HG02943 (cell line): Measurements from ENCODE around the gene NPHS1.
"Not testable (repeated sequence)": the region's sequence is repeated elsewhere in the genome, so short reads cannot be mapped to it uniquely, and the experiment has no call there.

Source experiments
- ATAC-seq: cut with Tn5 transposase; IDR thresholded peaks from one replicate; pipeline ENCODE4 v1.9.1; 2021; ENCODE audit warnings: mild to moderate bottlenecking, low read depth, moderate library complexity; ENCODE audit not compliant: unreplicated experiment

NPHS1 gene

DNA sequence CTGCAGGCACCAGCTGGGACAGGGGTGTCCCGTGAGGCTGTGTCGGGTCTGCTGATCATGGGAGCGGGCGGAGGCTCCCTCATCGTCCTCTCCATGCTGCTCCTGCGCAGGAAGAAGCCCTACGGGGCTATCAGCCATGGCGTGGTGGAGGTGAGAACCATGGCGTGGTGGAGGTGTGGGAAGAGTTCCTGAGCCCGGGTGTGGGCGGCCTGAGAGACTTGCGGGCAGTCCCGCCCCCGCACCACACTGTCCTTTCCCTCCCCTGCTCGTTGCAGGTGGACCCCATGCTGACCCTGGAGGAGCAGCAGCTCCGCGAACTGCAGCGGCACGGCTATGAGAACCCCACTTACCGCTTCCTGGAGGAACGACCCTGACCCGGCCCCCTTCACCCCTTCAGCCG, 26.8 kb upstream of the NPHS1 start:
- no peak for ATAC-seq

DNA sequence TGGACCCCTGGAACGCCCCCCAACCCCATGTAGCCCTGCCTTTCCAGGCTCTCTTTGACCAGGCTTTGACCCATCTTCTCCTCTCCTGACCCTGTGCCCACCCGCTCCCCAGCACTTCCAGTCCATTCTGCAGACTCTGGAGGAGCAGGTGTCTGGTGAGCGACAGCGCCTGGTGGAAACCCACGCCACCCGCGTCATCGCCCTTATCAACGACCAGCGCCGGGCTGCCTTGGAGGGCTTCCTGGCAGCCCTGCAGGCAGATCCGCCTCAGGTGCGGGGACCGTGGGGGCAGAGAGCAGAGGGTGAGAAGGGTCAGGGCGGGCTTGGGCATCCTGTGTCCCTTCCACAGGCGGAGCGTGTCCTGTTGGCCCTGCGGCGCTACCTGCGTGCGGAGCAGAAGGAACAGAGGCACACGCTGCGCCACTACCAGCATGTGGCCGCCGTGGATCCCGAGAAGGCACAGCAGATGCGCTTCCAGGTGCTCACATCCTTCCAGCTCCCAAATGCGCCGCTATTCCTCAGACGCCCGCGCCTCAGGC, 22.2 kb upstream of the NPHS1 start:
- ATAC-seq: no peak

DNA sequence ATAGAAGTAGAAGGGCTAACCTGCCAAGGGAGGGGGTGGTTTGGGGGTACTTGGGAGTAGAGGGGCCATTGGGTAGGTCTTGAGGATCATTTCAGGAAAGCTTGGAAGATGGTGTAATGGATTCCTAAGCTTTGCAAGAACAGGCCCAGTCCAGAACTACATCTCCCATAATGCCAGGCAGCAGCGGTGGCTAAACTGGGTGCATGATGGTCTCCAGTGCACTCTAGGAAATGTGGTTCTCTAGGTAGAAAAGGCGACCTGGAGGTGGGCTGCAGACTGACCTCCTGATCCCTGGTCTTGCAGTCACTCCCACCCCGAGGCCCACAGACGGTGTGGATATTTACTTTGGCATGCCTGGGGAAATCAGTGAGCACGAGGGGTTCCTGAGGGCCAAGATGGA, 19.9 kb upstream of the NPHS1 start:
- ATAC-seq: no peak

DNA sequence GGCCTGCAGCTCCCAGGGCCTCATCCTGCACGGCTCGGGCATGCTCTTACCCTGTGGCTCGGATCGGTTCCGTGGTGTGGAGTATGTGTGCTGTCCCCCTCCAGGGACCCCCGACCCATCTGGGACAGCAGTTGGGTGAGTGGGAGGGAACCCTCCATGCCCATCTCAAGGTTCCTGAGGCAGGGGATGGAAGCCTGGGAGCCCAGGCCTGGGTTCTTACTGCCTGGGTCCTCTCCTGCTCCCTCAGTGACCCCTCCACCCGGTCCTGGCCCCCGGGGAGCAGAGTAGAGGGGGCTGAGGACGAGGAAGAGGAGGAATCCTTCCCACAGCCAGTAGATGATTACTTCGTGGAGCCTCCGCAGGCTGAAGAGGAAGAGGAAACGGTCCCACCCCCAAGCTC, 19.3 kb upstream of the NPHS1 start:
- no peak for ATAC-seq

DNA sequence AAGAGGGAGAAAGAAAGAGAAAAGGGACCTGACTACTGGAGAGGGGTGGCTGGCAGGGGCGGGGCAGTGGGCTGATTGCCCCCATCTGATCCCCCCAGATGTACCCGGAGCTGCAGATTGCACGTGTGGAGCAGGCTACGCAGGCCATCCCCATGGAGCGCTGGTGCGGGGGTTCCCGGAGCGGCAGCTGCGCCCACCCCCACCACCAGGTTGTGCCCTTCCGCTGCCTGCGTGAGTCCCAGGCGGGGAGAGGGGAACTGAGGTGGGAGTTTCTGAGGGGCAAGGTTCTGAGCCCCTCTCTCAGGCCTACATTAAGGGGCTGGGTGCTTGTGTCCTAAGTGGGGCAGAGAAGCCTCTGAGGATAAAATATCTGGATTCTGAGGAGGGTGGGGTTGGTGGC, 18.5 kb upstream of the NPHS1 start:
- ATAC-seq: no peak

DNA sequence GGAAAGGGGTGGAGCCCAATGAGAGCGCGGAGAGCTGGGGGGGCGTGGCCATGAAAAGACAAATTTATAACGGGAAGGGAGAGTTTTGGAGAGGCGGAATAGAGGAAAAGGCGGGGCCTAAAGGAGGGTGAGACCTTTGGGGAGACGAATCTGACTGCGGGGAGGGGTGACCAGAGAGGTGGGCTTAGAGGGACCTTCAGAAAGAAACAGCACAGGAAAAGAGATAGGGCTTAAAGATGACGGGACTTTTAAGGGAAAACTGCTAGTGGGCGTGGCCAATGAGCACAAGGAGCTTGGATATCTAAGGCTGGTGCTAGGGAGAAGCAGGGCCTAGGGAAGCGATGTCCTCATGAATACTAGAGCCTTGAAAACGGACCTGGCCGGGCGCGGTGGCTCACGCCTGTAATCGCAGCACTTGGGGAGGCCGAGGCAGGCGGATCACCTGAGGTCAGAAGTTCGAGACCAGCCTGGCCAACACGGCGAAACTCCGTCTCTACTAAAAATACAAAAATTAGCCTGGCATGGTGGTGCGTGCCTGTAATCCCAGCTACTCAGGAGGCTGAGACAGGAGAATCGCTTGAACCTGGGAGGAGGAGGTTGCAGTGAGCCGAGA, 17.9 kb upstream of the NPHS1 start:
- ATAC-seq: not testable (repeated sequence)

DNA sequence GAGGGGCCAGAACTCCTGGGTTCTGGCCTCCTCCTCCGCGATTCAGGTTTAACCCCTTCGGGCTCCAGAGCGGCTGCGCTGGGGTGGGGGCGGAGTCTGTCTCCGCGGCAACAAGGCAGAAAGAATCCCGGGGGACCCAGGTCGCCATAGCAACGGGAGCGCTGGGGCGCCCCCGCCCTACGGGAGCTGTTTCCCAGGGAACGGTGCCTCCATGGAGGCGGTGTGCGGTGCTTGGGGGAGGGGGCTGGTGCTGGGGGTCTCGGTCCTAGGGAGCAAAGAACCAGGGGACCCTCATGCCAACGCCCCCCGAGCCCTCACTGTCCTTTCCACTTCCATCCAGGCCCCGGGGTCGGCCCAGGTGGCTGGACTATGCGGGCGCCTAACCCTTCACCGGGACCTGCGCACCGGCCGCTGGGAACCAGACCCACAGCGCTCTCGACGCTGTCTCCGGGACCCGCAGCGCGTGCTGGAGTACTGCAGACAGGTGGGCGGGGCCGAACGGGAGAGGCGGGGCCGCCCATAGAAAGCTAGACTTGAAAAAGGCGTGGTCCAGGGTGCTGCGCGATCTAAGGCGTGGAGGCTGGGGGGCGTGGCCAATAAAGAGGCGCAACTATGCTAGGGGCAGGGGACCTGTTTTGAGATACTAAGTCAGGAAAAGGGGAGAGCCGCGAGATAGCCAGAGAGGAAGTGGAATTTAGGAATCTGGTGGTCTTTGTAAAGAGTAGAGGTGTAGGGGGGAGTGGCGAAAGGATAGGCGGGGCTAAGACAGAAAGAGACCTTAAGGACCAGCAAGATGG, 17.2 kb upstream of the NPHS1 start:
- ATAC-seq: no peak

DNA sequence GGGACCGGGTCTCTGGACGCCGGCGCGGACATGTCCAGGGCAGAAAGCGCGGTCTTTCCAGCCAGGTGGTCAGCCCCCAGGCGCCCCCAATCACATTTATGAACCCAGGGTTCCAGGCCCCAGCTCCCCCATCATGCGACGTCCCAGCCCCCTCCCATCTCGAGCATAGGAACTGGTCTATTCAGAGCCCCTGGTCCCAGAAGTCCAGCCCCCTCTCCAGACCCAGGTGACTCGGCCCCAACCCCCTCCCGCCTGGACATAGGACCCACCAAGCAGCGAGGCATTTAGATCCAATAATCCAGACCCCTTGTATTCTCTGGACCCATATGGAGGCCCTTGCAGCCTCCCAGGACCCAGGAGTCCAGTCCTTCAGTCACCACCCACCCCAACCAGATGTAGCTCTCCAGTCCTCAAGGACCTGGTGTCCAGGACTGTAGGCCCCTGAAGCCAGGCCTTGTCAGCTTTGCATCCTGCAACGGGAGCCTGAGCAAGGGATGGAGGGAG, 16.6 kb upstream of the NPHS1 start:
- no peak for ATAC-seq

DNA sequence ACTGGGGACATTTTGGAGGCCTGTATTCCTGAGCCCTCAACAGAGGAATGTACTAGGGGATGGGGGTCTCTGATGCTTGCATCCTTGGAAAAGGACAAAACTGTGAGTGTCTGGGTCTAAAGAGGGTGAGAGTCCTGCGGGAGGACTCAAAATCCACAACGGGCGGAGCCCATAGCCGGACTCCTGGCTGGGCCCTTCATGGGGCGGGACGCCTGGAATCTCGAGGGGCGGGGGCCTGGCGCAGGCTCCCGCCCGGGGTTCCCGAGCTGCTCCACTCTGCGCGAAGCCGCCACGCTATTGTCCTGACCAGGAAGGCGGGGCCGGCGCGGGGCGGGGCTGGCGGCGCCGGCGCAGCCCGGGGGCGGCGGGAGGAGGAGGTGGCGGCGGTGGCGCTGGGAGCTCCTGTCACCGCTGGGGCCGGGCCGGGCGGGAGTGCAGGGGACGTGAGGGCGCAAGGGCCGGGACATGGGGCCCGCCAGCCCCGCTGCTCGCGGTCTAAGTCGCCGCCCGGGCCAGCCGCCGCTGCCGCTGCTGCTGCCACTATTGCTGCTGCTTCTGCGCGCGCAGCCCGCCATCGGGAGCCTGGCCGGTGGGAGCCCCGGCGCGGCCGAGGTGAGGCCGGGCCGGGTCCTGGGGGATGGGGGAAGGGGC, 16.0 kb upstream of the NPHS1 start, which contains the start of gene APLP1:
Gene APLP1, plus strand, starts transcription at position 403 of the 651 bp plus-strand sequence. Its CDS starts 63 bp downstream, at position 466.
- ATAC-seq: no peak

DNA sequence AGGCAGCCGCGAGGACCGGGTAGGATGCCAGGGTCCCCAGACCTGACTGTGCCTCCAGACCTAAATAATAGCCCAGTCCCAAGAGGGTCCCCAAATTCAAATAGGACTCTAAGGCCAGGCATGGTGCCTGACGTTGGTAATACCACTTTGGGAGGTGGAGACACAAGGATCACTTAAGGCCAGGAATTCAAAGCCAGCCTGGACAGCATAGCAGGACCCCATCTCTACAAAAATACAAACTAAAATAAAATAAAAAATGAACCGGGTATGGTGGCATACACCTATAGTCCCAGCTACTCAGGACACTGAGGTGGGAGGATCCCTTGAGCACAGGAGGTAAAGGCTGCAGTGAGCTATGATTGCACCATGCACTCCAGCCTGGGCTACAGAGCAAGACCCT, 10.7 kb upstream of the NPHS1 start:
- ATAC-seq: no peak

DNA sequence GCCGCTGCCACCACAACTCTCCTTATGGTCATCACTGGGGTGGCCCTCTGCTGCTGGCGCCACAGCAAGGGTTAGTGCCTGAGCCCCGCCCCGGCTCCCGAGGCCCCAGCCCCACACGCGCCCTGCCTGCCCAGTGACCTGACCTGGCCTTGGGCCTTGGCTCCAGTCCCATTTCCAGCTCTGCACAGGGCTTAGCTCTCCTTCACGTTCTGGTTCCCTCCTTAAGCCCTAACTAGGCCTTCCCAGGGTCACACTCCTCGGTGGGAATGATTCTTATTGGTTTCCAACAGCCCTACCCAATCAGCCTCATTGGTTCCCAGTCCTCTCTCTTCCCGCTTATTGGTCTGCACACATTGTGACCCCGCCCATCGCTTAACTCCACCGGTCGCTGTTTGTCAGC, 10.2 kb upstream of the NPHS1 start:
- no peak for ATAC-seq

DNA sequence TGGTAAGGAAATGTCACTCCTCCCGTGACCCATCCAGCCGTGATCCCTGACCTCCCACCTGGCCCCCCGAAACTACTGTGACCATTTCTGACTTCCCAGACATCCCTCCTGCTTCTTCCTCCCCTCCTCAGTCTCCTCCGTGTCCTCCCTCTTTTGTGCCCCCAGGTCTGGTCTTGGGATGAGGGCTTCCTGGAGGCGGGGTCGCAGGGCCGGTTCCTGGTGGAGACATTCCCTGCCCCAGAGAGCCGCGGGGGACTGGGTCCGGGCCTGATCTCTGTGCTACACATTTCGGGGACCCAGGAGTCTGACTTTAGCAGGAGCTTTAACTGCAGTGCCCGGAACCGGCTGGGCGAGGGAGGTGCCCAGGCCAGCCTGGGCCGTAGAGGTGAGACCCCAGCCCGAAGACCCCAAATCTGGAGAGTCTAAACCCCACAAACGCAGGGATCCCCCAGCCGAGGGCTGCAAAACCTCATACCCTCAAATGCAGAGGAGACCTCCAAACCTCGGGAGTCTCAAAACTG, 9.4 kb upstream of the NPHS1 start:
- no peak for ATAC-seq

DNA sequence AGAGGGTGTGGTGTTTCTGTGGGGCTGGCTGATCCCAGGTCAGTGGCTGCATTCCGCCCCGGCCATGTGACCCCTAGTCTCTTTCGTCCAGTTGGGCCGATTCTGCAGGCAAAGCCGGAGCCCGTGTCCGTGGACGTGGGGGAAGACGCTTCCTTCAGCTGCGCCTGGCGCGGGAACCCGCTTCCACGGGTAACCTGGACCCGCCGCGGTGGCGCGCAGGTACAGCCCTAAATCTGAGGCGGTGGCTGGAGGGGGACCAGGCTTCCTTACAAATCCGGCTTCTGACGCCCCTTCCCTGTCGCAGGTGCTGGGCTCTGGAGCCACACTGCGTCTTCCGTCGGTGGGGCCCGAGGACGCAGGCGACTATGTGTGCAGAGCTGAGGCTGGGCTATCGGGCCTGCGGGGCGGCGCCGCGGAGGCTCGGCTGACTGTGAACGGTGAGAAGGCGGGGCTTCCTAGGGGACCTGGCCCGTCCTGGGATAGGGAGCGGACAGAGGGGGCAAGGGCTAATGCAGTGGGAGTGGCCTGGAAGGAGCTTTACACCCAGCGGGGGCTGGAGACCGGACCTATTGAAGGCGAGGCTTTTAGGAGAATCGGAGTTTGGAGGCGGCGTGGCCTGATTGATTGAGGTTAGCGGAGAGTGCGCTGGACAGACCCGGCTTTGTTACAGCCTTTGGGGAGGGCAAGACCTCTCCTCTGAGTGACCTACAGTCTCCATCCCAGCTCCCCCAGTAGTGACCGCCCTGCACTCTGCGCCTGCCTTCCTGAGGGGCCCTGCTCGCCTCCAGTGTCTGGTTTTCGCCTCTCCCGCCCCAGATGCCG, 8.7 kb upstream of the NPHS1 start:
- no peak for ATAC-seq

DNA sequence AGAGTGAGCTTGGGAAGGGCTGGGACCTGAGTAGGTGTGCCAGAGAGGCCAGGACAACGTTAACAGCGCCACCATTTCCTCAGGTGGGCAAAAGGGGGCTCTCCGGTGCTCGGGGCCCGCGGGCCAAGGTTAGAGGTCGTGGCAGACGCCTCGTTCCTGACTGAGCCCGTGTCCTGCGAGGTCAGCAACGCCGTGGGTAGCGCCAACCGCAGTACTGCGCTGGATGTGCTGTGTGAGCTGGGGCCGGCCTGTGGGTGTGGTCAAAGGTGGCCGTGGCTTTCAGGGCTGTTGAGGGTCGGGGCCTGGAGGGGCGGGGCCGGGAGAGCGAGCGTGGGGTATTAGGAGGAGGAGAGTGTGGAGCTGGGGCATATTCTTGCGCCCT, 8.1 kb upstream of the NPHS1 start:
- ATAC-seq: no peak

DNA sequence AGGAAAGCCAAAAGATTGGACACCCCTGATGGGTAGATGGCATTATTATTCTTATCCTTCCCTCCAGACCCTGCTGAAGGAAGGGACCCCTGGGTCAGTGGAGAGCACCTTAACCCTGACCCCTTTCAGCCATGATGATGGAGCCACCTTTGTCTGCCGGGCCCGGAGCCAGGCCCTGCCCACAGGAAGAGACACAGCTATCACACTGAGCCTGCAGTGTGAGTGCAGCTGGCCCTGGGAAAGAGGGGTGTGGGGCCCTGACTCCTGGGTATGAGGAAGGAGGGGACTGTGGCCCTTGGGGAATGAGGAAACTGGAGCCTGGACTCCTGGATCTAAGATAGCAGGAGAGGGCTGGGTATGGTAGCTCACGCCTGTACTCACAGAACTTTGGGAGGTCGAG, 7.1 kb upstream of the NPHS1 start:
- no peak for ATAC-seq

DNA sequence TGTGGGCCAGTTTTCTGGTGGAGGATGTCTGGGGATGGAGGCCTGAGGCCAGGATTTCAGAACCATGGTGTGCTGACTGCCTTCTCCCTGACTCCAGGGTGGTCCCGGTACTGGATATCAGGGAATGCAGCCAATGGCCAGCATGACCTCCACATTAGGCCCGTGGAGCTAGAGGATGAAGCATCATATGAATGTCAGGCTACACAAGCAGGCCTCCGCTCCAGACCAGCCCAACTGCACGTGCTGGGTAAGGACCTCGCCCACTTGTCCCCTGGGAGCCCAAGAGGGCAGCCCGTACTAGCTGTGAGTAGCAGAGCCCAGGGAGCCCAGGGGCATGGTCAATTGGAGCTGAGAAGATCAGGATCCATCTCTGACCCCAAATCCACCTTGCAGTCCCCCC, 6.0 kb upstream of the NPHS1 start:
- no peak for ATAC-seq

DNA sequence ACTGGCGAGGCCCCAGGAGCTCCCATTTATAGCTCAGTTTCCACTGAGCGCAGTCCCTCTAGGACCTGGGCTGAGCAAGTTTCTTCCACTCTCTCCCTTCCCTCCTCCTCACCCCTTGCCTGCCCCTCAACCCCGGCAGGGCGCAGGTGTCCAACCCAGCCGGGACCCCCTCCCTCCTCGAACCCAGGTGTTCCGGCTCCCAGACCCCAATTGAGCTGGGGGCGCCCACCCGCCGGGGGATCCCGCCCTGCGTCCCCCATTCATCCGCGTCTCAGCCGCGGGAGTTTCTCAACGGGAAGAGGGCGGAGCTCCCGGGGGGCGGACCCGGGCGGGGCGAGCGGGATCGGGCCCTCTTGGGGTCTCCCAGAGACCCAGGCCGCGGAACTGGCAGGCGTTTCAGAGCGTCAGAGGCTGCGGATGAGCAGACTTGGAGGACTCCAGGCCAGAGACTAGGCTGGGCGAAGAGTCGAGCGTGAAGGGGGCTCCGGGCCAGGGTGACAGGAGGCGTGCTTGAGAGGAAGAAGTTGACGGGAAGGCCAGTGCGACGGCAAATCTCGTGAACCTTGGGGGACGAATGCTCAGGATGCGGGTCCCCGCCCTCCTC, 4.3 kb upstream of the NPHS1 start, which contains the start of gene KIRREL2:
Gene KIRREL2, plus strand, starts transcription at position 366 of the 604 bp plus-strand sequence. Its CDS starts 209 bp downstream, at position 575.
- no peak for ATAC-seq

DNA sequence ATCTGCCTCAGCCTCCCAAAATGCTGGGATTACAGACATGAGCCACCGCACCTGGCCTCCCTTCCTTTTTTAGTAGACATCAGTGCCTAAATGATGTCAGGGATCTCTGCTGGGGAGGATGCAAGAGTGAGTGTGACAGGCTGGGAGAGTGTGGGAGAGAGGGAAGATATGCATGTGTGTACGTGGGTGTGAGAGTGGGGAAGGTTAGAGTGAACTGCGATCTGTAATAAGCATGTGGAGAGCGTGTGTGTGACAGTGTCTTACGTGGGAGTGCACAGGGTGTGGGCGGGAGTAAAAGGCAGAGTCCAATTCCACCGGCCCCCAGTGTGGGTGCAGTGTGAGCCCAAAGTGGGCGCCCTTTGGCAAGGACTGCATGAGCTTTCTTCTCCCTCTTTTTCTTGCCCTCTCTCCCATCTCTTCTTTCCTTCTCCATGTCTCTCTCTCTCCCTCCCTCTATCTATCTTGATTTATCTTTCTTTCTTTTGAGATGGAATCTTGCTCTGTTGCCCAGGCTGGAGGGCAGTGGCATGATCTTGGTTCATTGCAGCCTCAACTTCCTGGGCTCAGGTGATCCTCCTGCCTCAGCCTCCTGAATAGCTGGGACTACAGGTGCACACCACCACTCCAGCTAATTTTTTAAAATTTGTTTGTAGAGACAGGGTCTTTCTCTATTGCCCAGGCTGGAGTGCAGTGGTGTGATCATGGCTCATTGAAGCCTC, 893 bp upstream of the NPHS1 start:
- no peak for ATAC-seq
